GM12874 (cell line): Measurements from ENCODE around the gene SS18L1.

ENCODE experiments used
- TF ChIP-seq, protein P1 (sequence below): IDR thresholded peaks from 2 replicates; pipeline ENCODE4 v1.5.1; 2011; ENCODE audit warnings: low read depth, mild to moderate bottlenecking, control low read depth, low read length, moderate library complexity; ENCODE audit not compliant: insufficient read depth

The SS18L1 gene

DNA sequence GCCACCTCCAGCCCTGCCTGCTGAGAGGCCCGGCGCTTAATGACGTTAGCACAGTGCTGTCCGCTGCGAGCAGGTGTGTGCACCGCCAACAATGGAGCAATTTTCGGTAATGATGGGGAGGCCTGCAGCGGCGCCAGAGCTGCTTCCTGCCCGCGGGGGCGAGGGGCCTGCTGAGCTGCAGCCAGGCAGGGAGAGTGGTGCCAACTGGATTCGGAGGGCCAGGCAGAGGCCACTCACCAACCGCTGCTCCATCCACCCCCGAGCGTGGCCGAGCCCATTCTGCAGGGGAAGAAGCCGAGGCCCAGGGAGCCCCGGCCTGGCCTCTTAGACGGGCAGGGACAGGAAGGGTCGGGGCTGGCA, 66.9 kb downstream of the SS18L1 start:
- TF ChIP-seq, protein P1, sequence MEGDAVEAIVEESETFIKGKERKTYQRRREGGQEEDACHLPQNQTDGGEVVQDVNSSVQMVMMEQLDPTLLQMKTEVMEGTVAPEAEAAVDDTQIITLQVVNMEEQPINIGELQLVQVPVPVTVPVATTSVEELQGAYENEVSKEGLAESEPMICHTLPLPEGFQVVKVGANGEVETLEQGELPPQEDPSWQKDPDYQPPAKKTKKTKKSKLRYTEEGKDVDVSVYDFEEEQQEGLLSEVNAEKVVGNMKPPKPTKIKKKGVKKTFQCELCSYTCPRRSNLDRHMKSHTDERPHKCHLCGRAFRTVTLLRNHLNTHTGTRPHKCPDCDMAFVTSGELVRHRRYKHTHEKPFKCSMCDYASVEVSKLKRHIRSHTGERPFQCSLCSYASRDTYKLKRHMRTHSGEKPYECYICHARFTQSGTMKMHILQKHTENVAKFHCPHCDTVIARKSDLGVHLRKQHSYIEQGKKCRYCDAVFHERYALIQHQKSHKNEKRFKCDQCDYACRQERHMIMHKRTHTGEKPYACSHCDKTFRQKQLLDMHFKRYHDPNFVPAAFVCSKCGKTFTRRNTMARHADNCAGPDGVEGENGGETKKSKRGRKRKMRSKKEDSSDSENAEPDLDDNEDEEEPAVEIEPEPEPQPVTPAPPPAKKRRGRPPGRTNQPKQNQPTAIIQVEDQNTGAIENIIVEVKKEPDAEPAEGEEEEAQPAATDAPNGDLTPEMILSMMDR, result no peak

DNA sequence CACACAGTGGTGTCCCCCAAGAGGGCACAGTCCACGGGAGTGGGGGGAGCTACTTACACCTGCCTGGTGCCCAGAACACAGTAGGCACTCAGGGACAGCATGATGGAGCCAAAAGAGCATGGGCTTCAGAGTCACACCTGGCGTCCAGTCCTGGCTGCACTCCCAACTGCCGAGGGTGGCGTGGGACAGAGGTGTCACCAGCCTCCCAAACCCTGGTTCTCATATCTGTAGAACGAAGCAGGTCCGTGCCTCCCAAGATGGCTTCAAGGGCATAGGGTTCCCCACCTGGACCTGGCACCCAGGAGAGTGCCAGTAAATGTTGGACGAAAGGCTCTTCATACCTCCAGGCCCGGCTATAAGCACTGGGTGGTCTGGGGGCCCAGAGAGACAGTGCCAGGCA, 67.6 kb downstream of the SS18L1 start:
- TF ChIP-seq, protein P1, result no peak

DNA sequence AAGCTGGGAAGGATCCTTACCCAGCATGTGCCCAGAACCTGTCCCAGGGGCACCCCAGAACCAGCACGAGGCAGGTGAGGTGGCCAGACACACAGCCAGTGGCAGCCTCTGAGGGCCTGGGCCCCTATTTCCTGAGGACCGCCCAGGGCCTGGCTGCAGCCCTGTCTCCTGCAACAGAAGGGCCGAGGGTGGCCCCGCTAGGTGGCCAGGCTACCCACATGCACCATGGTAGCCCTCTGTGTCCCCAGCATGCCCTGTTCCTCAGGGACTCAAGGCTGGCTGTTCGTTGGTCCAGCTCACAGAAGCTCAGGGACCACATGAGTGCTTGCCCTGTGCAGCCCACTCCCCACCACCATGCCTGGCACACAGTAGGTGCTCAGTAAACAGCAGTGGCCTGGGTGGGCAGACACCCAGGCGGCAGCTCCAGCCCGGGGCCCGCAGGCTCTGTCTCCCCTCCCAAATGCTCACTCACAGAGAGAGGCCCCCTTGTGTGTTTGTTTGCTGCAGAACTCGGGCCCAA, 68.3 kb downstream of the SS18L1 start:
- TF ChIP-seq, protein P1, result no peak

DNA sequence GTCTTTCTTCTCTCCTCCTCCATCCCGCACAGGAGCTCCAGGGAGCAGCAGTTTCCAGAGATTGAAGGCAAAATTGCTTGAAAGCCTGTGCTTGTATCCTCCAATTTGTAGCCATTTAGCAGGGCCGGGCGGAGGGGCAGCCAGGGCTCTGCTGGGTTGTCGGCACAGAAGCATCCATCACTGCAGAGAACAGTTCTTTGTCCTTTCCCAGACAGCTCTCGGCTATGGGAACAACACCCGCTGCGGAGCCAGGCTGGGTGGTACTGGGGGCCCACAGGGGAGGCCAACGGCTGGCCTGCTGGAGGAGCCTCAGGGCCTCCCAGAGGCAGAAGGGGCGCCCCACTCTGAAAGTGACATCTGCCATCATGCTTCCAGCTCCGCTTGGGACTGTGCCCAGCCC, 68.7 kb downstream of the SS18L1 start:
- TF ChIP-seq, protein P1, result no peak

DNA sequence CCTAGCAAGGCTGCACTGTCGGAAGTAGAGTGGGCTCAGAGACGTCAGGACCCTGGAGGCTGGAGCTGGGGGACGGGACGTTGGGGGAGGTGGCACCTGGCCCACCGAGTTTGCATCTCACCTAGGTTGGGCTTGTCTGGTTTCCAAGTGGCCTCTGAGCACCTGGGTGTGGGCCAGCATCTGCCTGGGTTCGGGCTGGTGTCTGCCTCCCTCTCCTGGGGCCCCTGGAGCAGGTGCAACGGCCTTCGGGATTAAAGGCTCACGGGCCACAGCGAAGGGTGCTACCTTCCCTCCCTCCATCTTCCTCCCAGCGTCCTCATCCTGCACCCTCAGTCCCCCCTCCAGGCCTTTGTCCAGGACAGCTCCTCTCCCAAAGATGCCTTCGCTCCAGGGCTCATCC, 70.5 kb downstream of the SS18L1 start:
- TF ChIP-seq, protein P1, result no peak

DNA sequence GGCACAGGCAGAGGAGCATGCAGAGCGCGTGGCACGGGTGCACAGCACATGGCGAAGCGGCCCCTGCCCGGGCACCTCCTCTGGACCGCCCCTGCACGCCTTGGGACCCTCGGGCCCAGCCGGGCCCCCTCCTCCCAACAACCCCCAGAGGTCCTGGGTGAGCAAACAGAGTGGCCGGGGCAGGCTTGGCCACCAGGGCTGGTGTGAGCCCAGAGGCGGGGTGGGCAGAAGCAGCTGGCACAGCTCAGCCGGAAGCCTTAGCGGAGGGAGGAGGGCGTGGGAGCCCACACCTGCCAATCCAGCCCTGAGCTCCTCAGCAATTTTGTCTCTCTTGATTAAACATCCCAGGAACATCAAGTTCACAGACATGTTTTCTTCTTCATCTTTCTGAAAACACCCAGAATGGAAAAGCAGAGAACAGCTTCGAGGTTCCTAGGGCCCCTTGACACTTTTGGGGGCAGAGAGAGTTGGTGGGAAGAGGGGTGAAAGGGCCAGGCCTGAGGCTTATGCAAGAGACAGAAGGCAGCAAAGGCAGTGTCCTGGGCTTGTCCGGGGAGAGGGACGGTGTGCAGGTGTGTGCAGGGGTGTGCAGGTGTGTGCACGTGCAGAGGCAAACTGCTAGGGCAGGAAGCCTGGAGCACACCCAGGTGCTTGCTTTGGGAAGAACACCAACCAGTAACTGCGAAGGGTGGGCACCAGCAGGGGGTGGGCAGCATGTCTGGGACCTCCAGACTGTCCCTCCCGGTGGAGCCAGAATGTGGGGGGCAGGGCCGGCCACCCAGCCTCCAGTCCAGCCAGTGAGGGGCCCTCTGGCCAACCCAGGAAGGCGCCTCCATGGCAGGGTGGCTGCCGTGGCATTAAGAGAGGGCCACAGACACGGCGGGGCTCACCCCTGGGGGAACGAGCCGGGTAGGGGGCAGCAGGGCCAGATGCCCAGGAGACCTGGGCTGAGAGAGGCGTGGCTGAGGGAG, 71.7 kb downstream of the SS18L1 start:
- TF ChIP-seq, protein P1, result no peak

DNA sequence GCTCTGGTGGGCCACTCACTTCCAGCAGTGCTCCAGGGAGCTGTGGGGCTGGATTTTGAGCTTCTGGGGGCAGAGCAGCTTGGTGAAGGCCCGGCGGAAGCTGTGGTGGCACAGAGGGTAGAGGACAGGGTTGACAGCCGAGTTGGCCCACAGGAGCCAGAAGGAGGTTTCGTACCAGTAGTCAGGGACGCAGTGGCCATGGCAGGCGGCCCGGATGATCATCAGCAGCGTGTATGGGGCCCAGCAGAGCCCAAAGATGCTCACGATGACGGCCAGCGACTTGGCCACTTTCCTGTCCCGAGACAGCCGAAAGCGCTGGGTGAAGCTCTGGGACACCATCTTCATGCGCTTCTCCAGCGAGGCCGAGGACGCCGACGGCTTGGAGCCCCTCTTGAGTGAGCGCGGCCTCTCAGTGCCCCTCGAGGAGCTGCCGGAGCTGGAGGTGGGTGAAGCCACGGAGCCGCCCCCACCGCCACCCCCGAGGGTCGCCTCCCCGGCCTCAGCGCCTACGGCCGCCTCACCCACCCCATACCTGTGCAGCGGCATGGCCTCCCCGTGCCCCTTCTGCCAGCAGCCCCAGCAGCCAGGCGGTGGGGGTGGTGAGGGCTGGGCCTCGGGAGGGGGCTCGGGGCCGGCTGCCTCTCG, 72.5 kb downstream of the SS18L1 start:
- TF ChIP-seq, protein P1, result no peak
